Raji (cell line): ENCODE results near the gene NEIL3.

ENCODE experiments used
- POLR2A ChIP-seq: IDR thresholded peaks from 2 replicates; pipeline ENCODE4 v1.6.1; 2011; ENCODE audit warnings: low read depth, low read length, control low read depth; ENCODE audit not compliant: insufficient read depth

NEIL3 gene

GRCh38 chr4:177309522-177310371 is at the start of gene NEIL3:
Gene NEIL3 (plus strand): TSS chr4:177309874. CDS start chr4:177309954, 80 bp downstream.
- TF ChIP-seq POLR2A: peak; percentile 94

GRCh38 chr4:177263818-177264217 is 45.9 kb upstream of the NEIL3 start:
- TF ChIP-seq POLR2A: no peak

GRCh38 chr4:177264788-177265422 is 44.8 kb upstream of the NEIL3 start:
- TF ChIP-seq POLR2A: no peak

GRCh38 chr4:177265729-177266128 is 43.9 kb upstream of the NEIL3 start:
- TF ChIP-seq POLR2A: no peak

GRCh38 chr4:177266506-177266905 is 43.2 kb upstream of the NEIL3 start:
- TF ChIP-seq POLR2A: no peak

GRCh38 chr4:177267911-177268310 is 41.8 kb upstream of the NEIL3 start:
- no peak for TF ChIP-seq POLR2A

- no peak for TF ChIP-seq POLR2A
These were observed 38.6 kb upstream of the NEIL3 start for GRCh38 chr4:177271091-177271490.

- no peak for TF ChIP-seq POLR2A
These were observed 37.5 kb upstream of the NEIL3 start for GRCh38 chr4:177271915-177272766.

GRCh38 chr4:177275999-177276398 is 33.7 kb upstream of the NEIL3 start:
- TF ChIP-seq POLR2A: no peak

- TF ChIP-seq POLR2A: no peak
These were observed 28.2 kb upstream of the NEIL3 start for GRCh38 chr4:177281351-177281909.

GRCh38 chr4:177282284-177282835 is 27.3 kb upstream of the NEIL3 start:
- TF ChIP-seq POLR2A: no peak

- TF ChIP-seq POLR2A: no peak
These were observed 26.5 kb upstream of the NEIL3 start for GRCh38 chr4:177283167-177283566.

GRCh38 chr4:177285953-177286352 is 23.7 kb upstream of the NEIL3 start:
- no peak for TF ChIP-seq POLR2A

- no peak for TF ChIP-seq POLR2A
These were observed 22.4 kb upstream of the NEIL3 start for GRCh38 chr4:177287255-177287654.

- TF ChIP-seq POLR2A: no peak
These were observed 21.3 kb upstream of the NEIL3 start for GRCh38 chr4:177288335-177288734.
